ENCODE measurements around the gene ERGIC1. TPM values are rescaled to one million over a fixed set of nuclear protein-coding genes. Genes with fewer than 3 reads are reported as not detected.

The ERGIC1 gene
- polyA plus RNA-seq, 1 donor from 2014 or later, result 59.1 TPM

DNA sequence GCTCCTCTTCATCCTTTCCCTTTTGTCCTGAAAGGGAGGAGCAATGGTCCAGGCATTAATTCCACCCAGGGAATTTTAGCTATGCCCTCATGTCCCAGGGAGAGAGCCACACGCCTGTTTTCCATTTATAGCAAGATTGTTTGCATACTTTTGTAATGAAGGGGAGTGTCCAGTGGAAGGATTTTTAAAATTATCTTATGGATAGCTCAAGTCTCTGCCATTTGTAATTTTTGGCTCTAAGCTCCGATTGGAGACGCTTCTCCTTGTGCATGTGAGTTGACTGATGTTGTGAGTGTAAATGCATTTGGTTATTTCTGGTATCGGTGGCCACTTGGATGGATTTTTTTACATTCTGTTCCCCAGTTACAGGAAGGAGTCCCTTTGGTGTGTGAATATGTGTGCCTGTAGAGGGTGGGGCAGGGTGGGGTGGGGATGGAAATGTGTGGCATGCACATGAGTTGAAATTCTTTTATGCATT is 118.0 kb downstream of the ERGIC1 start:
- no peak overlapping the region for H3K4me2 ChIP-seq (ENCODE audit: low read length)

DNA sequence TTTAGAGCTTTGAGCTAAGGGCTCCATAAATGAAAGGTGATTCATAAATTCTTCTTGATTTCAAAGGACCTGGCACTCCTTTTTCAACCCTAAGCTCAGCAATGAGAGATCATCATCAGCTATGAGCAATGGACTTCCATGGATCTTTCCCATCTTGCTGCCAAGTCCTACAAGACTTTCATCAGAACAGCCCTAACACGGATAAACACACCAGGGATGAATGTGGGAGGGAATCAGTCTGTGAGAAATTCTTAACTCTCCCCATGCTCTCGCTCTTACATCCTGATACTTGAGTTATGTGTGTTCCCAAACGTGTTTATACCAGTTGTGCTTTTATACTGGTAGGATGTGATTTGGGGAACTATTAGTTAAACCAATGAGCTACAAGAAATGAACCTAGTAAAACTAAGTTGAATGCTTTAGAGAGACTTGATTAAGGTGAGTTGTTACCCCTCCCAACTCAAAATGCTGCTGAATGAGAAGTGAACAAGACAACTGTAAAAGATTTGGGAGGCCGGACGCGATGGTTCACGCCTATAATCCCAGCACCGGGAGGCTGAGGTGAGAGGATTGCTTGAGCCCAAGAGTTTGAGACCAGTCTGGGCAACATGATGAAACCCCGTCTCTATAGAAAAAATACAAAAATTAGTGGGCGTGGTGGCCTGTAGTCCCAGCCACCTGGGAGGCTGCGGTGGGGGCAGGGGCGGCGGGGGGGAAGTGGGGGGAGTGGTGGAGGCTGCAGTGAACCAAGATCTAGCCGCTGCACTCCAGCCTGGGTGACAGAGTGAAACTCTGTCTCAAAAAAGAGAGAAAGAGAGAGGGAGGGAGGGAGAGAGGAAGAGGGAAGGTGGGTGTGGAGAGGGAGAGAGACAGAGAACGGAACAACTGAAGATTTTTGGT is 120.0 kb downstream of the ERGIC1 start:
- no peak for TF ChIP-seq SMC3 (conservative IDR thresholded peaks at IDR 0.05; ENCODE audit: poor library complexity)
- TF ChIP-seq MXI1 (conservative IDR thresholded peaks at IDR 0.05; ENCODE audit: poor library complexity, severe bottlenecking), result no peak
- TF ChIP-seq REST (IDR thresholded peaks at IDR 0.05; ENCODE audit: borderline replicate concordance), result no peak
- no peak for TF ChIP-seq POLR2AphosphoS5 (IDR thresholded peaks at IDR 0.05)
- TF ChIP-seq EZH2 (IDR thresholded peaks at IDR 0.05; ENCODE audit: borderline replicate concordance, insufficient read depth, low read length, poor library complexity, severe bottlenecking), result no peak
- no peak for TF ChIP-seq EP300 (conservative IDR thresholded peaks at IDR 0.05; ENCODE audit: poor library complexity, severe bottlenecking)
- H3K4me2 ChIP-seq (ENCODE audit: low read length), result no peak overlapping the region

More for the DNA sequence above, 118.0 kb downstream of the ERGIC1 start:
- no peaks in the 10 kb centered on the region for H3K27me3 ChIP-seq (ENCODE audit: insufficient read depth, low read depth, low read length)
- no peak overlapping the region for H3K4me3 ChIP-seq (ENCODE audit: low read length)
- no peaks in the 10 kb centered on the region for H4K20me1 ChIP-seq (ENCODE audit: insufficient read depth)
- H2AFZ ChIP-seq (ENCODE audit: low read depth, low read length), result no peak overlapping the region
- H3F3A ChIP-seq (ENCODE audit: insufficient read depth, low read length, poor library complexity, severe bottlenecking), result no peaks in the 10 kb centered on the region
- H3K27ac ChIP-seq (ENCODE audit: low read length), result no peak overlapping the region
- H3K9me2 ChIP-seq (ENCODE audit: insufficient read depth, low read length), result no peaks in the 10 kb centered on the region
- no peak for TF ChIP-seq MXI1 (conservative IDR thresholded peaks at IDR 0.05; ENCODE audit: poor library complexity, severe bottlenecking)
- H3K9me3 ChIP-seq (ENCODE audit: low read length), result no peaks in the 10 kb centered on the region
- no peaks in the 10 kb centered on the region for H3K79me2 ChIP-seq (replicated peaks; ENCODE audit: insufficient read depth, low read length)
- H3K9ac ChIP-seq (ENCODE audit: low read length), result no peak overlapping the region
- H3K36me3 ChIP-seq (ENCODE audit: insufficient read depth, low read length), result no peaks in the 10 kb centered on the region

GRCh38 chr5:172954751-172955159 is 120.7 kb downstream of the ERGIC1 start:
- H3K9ac ChIP-seq (ENCODE audit: low read length), result no peak overlapping the region
- no peaks in the 10 kb centered on the region for H3K27me3 ChIP-seq (ENCODE audit: insufficient read depth, low read depth, low read length)
- no peaks in the 10 kb centered on the region for H3K36me3 ChIP-seq (ENCODE audit: insufficient read depth, low read length)
- H3K27ac ChIP-seq (ENCODE audit: low read length), result no peak overlapping the region
- peaks cover 4% of the 10 kb centered on the region for H3K79me2 ChIP-seq (replicated peaks; ENCODE audit: insufficient read depth, low read length)
- H2AFZ ChIP-seq (ENCODE audit: low read depth, low read length), result no peak overlapping the region
- no peaks in the 10 kb centered on the region for H3K9me2 ChIP-seq (ENCODE audit: insufficient read depth, low read length)
- H3K4me3 ChIP-seq (ENCODE audit: low read length), result no peak overlapping the region
- no peaks in the 10 kb centered on the region for H3K9me3 ChIP-seq (ENCODE audit: low read length)
- H3K4me2 ChIP-seq (ENCODE audit: low read length), result no peak overlapping the region
- TF ChIP-seq CTCF (IDR thresholded peaks at IDR 0.05; ENCODE audit: poor library complexity, severe bottlenecking) (no peak), REST (IDR thresholded peaks at IDR 0.05; ENCODE audit: borderline replicate concordance) (no peak), POLR2AphosphoS5 (IDR thresholded peaks at IDR 0.05) (no peak), RAD21 (conservative IDR thresholded peaks at IDR 0.05) (no peak), EZH2 (IDR thresholded peaks at IDR 0.05; ENCODE audit: borderline replicate concordance, insufficient read depth, low read length, poor library complexity, severe bottlenecking) (no peak), EP300 (conservative IDR thresholded peaks at IDR 0.05; ENCODE audit: poor library complexity, severe bottlenecking) (no peak), MXI1 (conservative IDR thresholded peaks at IDR 0.05; ENCODE audit: poor library complexity, severe bottlenecking) (no peak), TAF1 (IDR thresholded peaks at IDR 0.05; ENCODE audit: low read depth) (no peak), SMC3 (conservative IDR thresholded peaks at IDR 0.05; ENCODE audit: poor library complexity) (no peak)
- no peaks in the 10 kb centered on the region for H3F3A ChIP-seq (ENCODE audit: insufficient read depth, low read length, poor library complexity, severe bottlenecking)
- H4K20me1 ChIP-seq (ENCODE audit: insufficient read depth), result no peaks in the 10 kb centered on the region

More for the DNA sequence above, 120.0 kb downstream of the ERGIC1 start:
- Histone ChIP-seq H3K9me2 (ENCODE audit: insufficient read depth, low read length) (no peaks in the 10 kb centered on the region), H2AFZ (ENCODE audit: low read depth, low read length) (no peak overlapping the region), H3K27me3 (ENCODE audit: insufficient read depth, low read depth, low read length) (no peaks in the 10 kb centered on the region), H4K20me1 (ENCODE audit: insufficient read depth) (no peaks in the 10 kb centered on the region), H3K79me2 (replicated peaks; ENCODE audit: insufficient read depth, low read length) (no peaks in the 10 kb centered on the region), H3K9me3 (ENCODE audit: low read length) (no peaks in the 10 kb centered on the region), H3K4me3 (ENCODE audit: low read length) (no peak overlapping the region), H3K27ac (ENCODE audit: low read length) (no peak overlapping the region), H3K9ac (ENCODE audit: low read length) (no peak overlapping the region), H3K36me3 (ENCODE audit: insufficient read depth, low read length) (no peaks in the 10 kb centered on the region), H3F3A (ENCODE audit: insufficient read depth, low read length, poor library complexity, severe bottlenecking) (no peaks in the 10 kb centered on the region)
